ENCODE measurements around the gene SPNS2.
A peak's percentile ranks its signal among the peaks of the same experiment; 100 is the strongest.

SPNS2 gene

DNA sequence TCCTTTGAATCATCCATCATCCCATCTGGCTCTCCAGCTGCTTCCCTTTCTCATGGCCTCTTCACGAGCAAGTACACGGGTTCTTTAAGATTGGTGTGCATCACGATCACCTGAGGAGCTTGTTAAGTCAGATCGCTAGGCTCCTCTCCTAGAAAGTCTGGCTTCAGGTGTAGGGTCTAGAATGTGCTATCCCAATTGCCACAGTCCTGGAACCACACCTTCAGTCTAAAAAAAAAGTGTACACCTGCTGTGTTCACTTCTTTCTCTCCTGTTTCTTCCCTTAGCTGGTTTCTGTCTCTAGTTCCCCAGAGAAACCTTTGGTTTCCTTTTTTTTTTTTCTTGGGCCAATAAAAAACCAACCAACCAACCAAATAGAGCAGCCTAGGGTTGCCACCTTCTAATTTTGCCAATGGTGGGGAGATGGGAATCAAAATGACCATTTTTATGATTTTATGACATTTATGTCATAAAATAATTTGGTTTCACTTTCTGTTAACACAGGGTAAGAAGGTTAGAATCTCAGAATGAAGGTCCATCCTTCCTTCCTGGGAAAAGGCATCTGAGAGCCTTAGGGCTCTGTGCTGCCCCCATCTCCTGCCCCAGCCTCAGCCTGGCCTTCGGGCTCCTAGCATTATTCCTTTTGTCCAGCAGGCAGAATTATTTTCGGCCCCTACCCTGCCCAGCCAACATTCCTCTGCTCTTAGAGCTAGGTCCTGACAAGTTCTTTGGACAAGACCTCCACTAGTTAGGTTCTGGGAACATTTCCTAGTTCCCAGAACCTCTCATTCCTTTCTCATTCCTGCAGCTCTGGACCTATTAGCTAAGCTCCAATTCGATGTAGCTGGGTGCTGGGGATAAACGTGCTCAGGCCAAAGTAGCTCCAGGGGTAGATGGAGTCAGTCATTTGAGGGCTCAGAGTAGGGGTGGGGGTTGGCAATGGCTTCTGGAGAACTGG, 63.6 kb downstream of the SPNS2 start:
- no peak for DNase-seq (ENCODE audit: low read depth)
- H3K4me3 ChIP-seq (ENCODE audit: low read length), result no peak overlapping the region
- TF ChIP-seq CTCF (IDR thresholded peaks at IDR 0.05; ENCODE audit: insufficient read depth, low read depth, low read length, missing control alignments), result no peak

DNA sequence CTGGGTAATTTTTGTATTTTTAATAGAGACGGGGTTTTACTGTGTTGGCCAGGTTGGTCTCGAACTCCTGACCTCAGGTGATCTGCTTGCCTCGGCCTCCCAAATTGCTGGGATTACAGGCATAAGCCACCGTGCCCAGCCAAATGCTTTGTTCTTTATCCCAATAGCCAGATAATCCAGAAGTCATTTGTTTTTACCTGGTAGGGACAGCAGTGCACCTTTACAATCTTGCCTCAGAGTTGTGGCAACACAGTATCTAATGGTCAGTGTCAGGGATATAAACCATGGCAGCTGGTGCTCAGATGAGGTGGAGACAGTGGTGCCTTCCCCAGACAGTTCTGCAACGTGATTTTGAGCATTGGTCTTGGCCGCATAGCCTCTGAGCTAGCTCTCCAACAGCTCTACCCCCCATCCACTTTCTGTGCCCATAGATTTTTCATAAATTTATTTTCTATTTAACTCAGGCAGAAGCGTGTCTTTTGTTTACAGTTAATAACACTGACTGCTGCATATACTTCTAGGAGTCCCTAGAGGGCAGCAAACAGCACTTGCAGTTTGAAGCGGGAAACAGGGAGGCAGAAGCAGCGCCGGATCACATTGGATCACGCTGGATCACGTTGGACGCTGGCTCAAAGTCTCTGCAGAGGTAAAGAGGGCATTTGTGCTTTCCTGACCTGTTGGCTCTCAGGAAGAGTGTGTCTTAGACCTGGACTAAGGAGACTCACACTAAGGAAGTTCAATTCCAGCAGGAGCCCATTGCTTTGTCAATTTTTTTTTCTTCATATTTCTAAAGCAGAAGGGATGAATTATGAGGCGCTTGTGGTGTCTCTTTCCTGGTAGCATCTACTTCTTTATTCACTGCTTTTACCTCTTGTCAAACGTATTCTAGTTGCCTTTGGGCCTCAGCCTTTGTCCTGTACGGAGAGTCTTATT, 66.8 kb downstream of the SPNS2 start:
- no peak overlapping the region for H3K4me3 ChIP-seq (ENCODE audit: low read length)
- peak; percentile 92 for TF ChIP-seq CTCF (IDR thresholded peaks at IDR 0.05; ENCODE audit: insufficient read depth, low read depth, low read length, missing control alignments)
- peak; percentile 85 for DNase-seq (ENCODE audit: low read depth)

- peak; percentile 83 for TF ChIP-seq CTCF (IDR thresholded peaks at IDR 0.05; ENCODE audit: insufficient read depth, low read depth, low read length, missing control alignments)
- DNase-seq (ENCODE audit: low read depth), result peak; percentile 68
- no peak overlapping the region for H3K4me3 ChIP-seq (ENCODE audit: low read length)
Observed at GRCh38 chr17:4566785-4567184, 68.1 kb downstream of the SPNS2 start.

DNA sequence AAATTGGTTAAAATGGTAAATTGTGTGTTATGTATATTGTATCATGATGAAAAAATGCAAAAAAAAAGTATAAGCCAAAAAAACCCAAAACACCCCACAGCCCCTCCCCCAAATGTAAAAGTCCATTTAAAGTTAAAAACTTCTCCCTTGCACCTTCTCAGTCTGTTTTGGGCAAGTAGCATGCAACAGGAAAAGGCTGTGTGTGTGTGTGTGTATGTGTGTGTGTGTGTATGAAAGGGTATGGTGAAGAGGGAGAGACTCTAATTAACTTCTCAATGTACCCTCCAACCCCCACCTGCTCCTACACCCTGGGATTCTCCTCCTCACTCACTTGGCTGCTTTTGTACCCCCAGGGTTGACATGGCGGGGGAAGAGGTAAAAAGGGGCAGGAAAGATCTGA, 70.9 kb downstream of the SPNS2 start:
- DNase-seq (ENCODE audit: low read depth), result no peak
- no peak for TF ChIP-seq CTCF (IDR thresholded peaks at IDR 0.05; ENCODE audit: insufficient read depth, low read depth, low read length, missing control alignments)

GRCh38 chr17:4572131-4572530, 73.5 kb downstream of the SPNS2 start:
- TF ChIP-seq CTCF (IDR thresholded peaks at IDR 0.05; ENCODE audit: insufficient read depth, low read depth, low read length, missing control alignments), result no peak
- no peak for DNase-seq (ENCODE audit: low read depth)
- no peak overlapping the region for H3K4me3 ChIP-seq (ENCODE audit: low read length)

More for the DNA sequence above, 70.9 kb downstream of the SPNS2 start:
- no peak overlapping the region for H3K4me3 ChIP-seq (ENCODE audit: low read length)

DNA sequence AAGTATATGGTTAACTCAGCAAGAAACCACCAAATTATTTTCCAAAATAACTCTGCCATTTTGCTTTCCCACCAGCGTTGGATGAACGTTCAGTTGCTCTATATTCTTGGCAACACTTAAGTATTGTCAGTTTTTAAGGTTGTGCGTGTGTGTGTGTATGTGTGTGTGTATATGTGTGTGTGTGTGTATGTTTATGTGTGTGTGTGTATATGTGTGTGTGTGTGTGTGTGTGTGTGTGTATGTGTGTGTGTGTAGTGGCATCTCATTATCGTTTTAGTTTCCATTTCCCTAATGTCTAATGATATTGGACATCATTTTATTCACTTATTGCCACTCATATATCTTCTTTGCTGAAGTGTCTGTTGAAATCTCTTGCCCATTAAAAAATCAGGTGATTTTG, 74.4 kb downstream of the SPNS2 start:
- DNase-seq (ENCODE audit: low read depth), result no peak
- TF ChIP-seq CTCF (IDR thresholded peaks at IDR 0.05; ENCODE audit: insufficient read depth, low read depth, low read length, missing control alignments), result no peak
- H3K4me3 ChIP-seq (ENCODE audit: low read length), result no peak overlapping the region

All from epithelial cell of esophagus (primary cell).